HG03442 (cell line): ENCODE results near the gene INS.
"Not testable (repeated sequence)": the region's sequence is repeated elsewhere in the genome, so short reads cannot be mapped to it uniquely, and the experiment has no call there.

Experiments
- ATAC-seq: cut with Tn5 transposase; IDR thresholded peaks from one replicate; pipeline ENCODE4 v1.9.1; 2021; ENCODE audit warnings: mild to moderate bottlenecking, moderate library complexity; ENCODE audit not compliant: unreplicated experiment

The INS gene

DNA sequence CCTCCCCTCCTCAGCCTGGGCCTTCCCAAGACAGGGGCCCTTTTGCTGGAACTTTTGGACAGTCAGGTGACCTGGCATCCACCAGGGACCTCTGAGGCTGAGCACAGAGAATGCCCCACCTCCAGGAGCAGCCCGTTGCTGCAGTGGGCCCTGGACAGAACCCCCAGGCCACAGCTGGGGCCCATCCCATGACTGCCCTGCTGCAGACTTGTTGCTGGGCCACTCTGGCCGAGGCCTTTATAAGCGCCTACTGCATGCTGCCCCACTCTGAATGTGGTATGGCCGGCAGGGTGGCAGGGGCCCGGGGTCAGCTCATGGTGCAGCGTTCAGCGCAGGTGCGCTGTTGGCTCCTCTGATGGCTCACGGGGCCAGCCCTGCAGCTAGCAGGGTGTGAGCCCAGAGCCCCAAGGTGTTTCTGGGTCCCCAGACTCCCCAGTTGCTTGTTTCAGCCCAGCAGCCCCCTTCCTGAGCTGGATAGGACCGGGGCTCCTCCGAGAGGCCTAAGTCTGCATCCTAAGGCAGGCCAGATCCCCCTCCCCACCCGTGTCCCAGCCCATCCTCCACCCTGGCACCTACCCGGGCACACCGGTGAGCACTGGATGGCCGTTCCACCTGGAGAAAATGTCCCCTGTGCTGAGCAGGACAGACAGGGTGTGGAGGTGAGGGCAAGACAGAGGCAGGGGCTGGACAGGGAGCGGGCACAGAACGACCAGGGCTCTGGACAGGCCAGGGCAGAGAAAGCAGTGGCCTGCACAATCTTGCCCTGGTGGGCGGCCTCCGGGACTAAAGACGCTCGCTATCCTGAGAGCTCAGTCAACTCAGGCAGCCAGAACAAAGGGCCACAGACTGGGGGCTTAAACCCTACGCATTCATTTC, 38.7 kb upstream of the INS start:
- no peak for ATAC-seq

DNA sequence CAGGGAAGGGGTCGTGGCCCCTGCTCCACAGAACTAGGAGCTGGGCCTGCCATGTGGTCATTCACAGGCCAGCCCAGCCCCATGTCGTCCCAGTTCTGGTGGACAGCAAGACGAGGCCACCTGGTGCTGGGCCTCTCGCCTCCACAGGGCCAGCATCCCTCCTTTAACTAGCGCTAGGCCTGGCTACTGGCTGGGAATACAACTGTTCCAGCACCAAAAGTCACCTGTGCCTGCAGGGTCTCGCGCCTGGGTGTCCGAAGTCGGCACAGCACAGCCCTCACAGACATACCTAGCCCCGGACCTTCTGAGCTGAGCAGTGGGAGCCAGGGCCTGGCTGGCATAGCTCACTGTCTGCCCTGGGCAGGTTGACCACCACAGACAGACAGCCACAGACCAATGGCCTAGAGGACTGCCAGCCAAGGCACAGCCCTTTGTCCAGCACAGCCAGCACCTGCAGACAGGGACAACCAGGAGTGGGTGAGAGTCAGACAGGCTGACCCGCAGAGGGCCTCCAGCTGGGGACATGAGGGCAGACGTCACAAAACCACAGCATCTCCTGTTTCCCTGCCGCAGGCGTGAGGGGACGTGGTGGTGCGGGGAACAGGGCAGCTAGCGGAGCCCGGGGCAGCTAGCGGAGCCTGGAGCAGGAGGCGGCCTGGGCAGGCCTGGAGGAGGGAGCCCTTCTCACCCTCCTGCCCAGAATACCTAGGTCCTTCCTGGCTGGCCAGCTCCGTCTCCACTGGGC, 37.8 kb upstream of the INS start:
- no peak for ATAC-seq

DNA sequence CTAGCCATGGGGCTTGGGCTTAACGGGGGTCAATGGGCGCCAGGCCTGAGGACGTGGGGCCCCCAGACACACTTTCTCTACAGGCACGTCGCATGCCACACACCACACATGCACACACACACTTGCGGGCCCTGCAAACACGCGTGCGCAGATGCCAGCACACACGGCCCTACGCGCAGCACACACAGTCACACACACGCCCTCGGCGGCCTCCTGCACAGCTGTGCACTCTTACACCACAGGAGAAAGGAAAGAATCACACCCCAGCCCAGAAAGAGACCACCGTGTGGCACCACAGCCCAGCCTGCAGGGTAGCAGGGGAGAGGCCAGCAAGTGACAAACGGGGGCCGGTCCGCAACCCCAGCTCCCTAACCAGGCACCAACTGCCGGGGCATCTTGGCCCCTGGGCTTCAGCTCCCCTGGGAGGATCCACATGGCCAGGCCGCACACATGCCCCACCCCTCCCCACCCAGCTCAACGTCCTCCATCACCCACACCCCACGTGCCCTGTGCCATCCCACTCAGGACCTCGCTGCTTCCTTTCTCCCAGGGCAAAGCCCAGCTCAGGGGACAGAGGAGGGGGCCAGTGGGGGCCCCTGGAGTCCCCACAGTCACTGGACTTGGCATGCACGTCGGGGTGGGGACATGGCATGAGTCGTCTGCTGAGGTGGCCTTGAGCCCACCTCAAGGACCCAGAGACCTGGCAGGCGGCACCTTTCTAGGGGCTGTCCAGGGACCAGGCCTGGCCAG, 36.9 kb upstream of the INS start:
- no peak for ATAC-seq

DNA sequence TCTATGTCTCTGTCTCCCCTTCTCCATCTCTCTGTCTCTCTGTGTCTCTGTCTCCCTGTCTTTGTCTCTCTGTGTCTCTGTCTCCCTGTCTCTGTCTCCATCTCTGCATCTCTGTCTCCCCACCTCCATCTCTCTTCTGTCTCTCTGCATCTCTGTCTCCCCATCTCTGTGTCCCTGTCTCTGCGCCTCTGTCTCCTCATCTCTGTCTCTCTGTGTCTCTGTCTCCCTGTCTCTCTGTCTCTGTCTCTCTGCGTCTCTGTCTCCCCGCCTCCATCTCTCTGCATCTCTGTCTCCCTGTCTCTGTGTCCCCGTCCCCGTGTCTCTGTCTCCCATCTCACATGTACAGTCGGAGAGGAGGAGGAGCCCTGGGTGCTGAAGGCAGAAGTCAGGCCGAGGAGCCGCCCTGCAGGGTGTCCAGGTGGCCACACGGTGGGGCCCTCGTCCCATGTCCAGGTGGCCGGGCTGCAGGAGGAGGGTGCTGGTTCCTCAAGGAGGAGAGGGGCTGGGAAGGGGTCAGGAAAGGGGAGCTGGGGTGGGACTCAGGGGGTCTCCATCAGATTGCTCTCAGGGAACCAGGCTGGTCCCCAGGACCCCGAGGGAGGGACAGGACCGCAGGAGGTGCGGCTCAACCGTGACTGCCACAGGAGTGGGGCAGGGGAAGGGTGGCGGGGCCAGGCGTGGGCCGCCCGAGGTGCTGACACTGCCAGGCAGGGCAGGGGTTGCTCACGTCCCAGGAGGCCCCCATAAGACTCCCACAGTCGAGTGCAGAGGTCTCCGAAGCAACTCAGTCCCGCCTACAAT, 36.2 kb upstream of the INS start:
- no peak for ATAC-seq

GRCh38 chr11:2195756-2196088, 34.7 kb upstream of the INS start:
- ATAC-seq = no peak

- no peak for ATAC-seq
These were observed 34.1 kb upstream of the INS start for GRCh38 chr11:2194877-2195755.

- not testable (repeated sequence) for ATAC-seq
These were observed 33.0 kb upstream of the INS start for GRCh38 chr11:2193888-2194595.

DNA sequence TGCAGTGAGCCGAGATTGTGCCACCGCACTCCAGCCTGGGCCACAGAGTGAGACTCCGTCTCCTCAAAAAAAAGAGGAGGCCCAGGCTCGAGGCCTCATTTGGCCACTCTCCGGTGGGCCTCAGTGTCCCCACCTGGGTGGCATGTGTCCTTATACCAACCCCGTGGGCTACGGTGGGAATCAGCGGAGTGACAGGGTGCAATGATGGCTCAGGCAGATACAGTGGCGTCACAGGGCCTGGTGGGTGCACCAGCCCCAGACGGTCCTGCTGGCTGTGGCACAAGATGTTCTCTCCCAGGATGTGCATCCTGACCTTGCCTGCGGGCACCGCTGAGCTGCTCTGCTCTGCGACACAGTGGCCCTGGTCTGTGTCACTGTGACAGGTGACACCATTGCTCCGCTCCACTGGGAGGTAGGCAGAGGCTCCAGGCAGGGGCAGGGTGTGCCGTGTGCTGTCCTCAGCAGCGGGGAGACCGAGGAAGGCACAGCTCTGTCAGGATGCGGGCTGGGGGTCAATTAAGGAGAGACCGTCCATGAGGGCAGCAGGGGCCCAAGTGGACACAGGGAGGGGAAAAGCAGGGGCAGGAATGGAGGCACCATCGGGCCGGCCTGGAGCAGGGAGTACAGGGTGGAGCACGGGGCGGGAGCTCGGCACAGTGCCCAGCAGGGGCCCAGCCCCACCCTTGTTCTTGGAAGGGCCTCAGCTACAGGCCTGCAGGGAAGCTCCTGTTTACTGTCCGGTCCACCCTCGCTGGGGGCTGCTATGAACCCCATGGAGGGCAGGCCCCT, 32.3 kb upstream of the INS start:
- no peak for ATAC-seq

DNA sequence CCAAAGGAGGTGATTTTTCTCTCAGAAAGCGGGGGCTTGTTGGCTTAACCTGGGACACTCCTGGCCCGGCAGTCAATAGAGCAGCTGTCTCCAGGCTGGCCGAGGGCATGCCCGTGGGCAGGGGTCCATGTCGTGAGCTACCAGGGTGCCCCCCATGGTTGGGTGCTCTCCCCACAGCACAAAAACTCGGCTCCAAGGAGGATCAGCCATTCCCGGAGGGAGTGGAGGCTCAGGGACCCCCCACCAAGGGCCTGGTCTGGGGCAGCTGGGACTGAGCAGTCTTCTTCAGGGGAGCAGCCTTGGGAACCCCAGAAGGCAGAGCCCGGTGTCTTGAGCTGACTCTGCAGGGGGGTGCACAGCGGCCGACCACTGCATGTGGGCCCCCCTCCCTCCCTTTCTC, 31.4 kb upstream of the INS start:
- ATAC-seq = no peak

DNA sequence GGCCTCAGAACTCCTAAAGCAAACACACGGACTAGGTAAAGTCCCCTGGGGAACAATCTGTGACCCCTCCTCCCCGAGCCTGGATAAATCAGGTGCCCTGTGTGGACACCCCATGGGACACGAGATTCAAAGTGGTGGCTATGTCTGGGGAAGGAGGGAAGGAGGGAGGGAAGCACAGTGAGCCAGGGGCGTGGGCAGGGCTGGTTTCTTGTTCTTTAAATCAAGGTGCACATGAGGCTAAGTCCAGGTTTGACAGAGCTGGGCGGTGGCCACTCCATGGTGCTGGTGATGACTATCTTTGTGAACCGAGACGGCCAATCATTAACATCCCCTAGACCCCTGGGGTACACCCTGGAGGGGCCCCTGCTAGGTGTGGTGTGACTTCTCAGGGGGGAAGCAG, 30.9 kb upstream of the INS start:
- no peak for ATAC-seq

DNA sequence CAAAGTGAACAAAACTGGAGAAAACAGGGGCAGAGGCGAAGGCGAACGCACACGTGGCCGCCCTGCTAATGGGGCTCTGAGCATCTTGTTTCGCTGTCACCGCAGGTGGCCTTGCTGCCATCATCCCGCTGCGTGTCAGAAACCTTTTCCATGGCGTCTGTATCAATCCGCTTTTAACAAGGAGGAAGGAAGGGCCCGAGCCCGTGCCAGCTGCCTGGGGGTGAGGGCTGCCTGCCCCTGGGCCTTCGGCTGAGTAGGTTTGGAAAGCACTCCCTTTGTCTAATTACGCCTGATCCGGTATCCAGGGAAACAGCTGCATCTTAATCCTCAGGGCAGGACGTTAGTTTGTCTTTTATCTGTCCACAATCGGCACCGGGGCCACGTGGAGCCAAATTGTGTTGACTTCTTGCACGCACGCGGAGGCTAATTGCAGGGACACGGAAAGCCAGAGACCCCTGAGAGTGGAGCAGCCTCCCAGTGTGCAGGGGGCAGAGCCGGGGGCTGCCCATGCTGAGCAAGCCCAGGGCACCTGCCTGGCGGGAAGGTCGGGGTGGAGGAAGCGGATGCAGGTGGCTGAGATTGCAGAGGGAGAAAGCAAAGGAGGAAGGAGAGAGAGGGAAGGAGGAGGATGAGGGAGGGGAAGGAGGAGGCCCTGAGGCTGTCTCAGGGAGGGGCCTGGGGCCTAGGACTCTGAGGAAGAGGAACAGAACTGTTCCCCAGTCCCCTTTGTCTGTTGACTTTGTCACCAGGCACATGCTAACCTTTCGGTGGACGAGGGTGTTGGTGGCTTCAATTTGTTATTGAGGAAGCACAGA, 29.9 kb upstream of the INS start:
- no peak for ATAC-seq

DNA sequence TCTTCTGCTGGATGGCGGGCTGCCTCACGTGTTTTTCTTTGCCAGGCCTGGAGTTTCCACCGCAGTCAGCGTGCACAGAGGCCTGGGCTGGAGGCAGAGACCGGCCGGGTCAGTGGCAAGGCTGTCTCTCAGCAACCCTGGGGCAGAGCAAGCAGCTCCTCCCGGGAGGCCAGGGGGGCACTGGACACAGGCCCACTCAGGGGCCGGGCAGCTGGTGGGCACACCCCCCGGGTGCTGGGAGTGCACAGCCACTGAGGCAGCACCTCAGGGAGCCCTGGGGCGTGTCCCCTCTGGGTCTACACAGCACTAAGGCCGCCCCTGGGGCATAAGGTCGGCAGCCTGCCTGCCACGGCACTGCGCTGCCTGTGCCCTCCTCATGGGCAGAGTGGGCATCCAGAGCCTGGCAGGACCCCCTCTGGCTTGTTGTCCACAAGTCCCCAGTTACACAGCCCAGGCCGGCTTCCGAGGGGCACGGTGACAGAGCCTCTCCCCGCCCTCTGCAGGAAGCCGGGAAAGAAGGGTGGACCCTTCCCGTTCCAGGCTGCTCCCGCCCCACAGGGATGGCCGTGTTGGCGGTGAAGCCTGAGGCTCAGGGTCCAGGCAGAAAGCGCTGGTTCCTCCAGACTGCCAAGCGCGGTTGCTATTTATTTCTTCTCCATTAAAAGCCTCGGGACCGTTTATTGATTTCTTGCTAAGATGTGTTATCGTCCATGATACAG, 29.1 kb upstream of the INS start:
- ATAC-seq = no peak

DNA sequence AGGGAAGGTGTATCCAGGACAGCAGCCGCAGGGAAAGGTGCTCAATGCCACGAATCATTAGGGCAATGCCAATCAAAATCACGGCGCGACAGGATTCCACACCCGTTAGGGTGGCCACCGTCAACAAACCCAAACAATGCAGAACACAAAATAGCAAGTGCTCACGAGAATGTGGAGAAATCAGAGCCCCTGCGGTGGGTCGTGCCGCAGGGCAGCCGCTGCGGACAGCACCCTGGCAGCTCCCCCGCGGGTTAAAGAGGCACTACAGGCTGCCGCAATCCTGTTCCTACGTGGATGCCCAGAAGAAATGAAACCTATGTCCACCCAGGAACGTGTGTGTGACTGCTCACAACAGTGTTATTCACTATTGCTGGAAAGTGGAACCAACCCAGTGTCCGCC, 27.7 kb upstream of the INS start:
- ATAC-seq = no peak

- no peak for ATAC-seq
These were observed 26.3 kb upstream of the INS start for GRCh38 chr11:2187280-2187707.

GRCh38 chr11:2186669-2187279, 25.8 kb upstream of the INS start:
- ATAC-seq = no peak

- ATAC-seq = no peak
These were observed 24.5 kb upstream of the INS start for GRCh38 chr11:2185324-2186085.
